Left renal pelvis (tissue), 4 donors: Measurements from ENCODE around the gene PVRIG. TPM values are rescaled to one million over a fixed set of nuclear protein-coding genes. Genes with fewer than 3 reads are reported as not detected.
"Not testable (repeated sequence)": the region's sequence is repeated elsewhere in the genome, so short reads cannot be mapped to it uniquely, and the experiment has no call there.

Experiments used
- DNase-seq, 4 donors: peaks; one replicate each; pipeline ENCODE4 v3.0.0-alpha.2; 2013; ENCODE audit warnings: low read depth in 4 of 4, low spot score in 3 of 4
- polyA plus RNA-seq, 4 donors: library from polyadenylated mRNA; unstranded; fragments of 120-200 nt; gene quantifications; one replicate each; pipeline ENCODE4 v1.2.1, GENCODE V29; 2013; ENCODE audit not compliant: insufficient read length in 4 of 4

The PVRIG gene
- polyA plus RNA-seq, 4 donors, result 3.5 to 8.5 (median 5.2) TPM

DNA sequence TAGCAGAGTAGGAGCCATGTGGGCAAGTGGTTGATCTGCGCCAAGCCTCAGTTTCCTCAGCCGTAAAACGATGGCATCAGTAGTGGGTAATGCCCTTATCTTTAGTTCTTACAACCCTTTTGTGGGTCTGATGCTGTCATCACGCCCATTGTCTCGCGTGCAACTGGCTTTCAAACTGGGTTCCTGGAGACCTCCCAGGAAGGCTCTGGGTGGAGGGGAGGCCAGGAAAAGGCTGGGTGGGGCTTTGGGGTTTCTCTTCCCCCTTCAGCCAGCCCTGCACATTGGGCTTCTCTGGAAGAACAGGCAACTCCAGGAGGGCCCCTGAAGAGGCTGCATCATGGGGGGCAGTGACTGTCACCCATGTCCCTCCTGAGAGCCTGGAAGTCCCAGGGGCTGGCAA is 5.1 kb downstream of the PVRIG start:
- not testable (repeated sequence) for DNase-seq

DNA sequence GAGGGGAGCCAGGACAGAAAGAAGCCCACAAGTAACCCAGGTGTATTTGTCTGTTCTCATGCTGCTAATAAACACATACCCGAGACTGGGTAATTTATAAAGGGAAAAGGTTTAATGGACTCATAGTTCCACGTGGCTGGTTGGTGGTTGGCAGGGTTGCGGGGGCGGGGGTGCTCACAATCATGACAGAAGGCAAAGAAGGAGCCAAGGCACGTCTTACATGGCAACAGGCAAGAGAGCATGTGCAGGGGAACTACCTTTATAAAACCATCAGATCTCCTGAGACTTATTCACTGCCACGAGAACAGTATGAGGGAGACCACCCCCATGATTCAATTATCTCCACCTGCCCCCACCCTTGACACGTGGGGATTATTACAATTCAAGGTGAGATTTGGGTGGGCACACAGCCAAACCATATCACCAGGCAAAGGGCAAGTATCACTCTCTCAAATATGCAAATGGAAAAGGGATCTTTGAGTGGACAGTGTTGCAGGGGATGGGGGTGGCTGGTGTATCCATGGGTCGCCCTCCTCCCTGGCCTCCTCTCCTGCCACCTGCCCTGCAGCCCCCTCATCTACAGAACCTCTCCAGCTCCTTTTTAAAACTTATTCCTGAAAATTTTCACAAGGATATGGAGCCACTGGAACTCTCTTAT is 15.0 kb downstream of the PVRIG start:
- DNase-seq, result not testable (repeated sequence)

DNA sequence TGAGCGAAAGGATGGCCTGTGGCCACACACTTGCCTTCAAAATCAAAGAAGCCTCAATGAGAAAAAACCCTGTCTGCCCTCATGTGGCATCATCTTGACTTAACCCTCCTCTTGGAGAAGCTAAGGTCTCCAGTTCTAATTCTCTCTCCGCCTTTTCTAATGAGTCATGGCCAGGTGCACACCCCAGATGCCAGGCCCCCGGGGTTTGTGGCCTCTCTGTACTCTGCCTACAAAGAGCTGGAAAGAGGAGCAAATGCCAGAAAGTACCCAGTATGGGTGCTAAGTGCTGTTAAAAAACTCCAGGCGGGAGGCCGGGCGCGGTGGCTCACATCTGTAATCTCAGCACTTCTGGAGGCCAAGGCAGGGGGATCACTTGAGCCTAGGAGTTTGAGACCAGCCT is 20.2 kb downstream of the PVRIG start:
- DNase-seq, result not testable (repeated sequence)

- DNase-seq, result not testable (repeated sequence)
Observed at GRCh38 chr7:100243385-100243784, 23.6 kb downstream of the PVRIG start.

- DNase-seq, result not testable (repeated sequence)
Observed at GRCh38 chr7:100244988-100245605, 25.3 kb downstream of the PVRIG start.

- DNase-seq, result not testable (repeated sequence)
Observed at GRCh38 chr7:100246121-100246864, 26.5 kb downstream of the PVRIG start.

GRCh38 chr7:100246865-100247137 is 27.1 kb downstream of the PVRIG start:
- not testable (repeated sequence) for DNase-seq

- no peak for DNase-seq
Observed at GRCh38 chr7:100247152-100247757, 27.5 kb downstream of the PVRIG start.

GRCh38 chr7:100248483-100248882 is 28.7 kb downstream of the PVRIG start:
- DNase-seq, result no peak

DNA sequence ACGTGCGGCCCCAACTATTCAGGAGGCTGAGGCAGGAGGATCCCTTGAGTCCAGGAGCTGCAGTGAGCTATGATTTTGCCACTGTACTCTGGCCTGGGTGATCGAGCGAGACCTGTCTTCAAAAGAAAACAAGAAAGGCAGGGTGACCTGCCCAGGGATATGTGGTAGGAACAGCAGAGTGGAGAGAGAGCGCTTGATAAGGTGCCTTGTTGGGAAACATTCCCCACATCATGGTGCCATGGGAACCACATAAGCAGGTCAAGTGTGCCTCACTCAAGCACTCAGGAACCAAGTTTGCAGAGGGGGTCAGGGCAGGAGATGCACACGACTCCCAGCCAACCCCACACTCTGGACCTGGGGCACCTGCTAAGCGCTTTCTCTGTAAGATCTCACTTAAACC is 37.3 kb downstream of the PVRIG start:
- no peak for DNase-seq

GRCh38 chr7:100259984-100260383 is 40.2 kb downstream of the PVRIG start:
- not testable (repeated sequence) for DNase-seq

GRCh38 chr7:100262896-100263295 is 43.1 kb downstream of the PVRIG start:
- DNase-seq, result not testable (repeated sequence)

GRCh38 chr7:100264223-100264622 is 44.5 kb downstream of the PVRIG start:
- not testable (repeated sequence) for DNase-seq

- not testable (repeated sequence) for DNase-seq
Observed at GRCh38 chr7:100264669-100265165, 45.0 kb downstream of the PVRIG start.

DNA sequence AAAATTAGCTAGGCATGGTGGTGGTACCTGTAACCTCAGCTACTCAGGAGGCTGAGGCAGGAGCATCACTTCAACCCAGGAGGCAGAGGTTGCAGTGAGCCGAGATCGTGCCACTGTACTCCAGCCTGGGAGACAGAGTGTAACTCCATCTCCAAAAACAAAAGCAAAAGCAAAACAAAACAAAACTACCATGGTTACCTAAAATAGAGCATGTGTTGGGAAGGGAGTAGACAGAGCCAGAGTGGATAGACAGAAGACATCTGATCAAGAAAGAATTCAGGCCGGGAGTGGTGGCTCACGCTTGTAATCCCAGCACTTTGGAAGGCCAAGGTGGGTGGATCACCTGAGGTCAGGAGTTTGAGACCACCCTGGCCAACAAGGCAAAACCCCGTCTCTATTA is 46.1 kb downstream of the PVRIG start:
- DNase-seq, result not testable (repeated sequence)

- DNase-seq, result no peak
Observed at GRCh38 chr7:100266576-100267354, 47.0 kb downstream of the PVRIG start.

- DNase-seq, result no peak
Observed at GRCh38 chr7:100267648-100268047, 47.9 kb downstream of the PVRIG start.

DNA sequence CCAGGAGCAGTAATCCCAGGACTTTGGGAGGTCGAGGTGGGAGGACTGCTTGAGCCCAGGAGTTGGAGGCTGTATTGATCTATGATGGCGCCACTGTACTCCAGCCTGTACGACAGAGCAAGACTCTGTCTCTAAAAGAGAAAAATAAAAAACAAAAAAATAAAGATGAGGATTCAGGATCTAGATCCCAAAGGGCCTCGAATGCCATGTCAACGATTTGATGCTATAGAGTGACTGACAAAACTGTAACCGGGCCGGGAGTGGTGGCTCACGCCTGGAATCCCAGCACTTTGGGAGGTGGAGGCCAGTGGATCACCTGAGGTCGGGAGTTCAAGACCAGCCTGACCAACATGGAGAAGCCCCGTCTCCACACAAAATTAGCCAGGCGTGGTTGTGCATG is 49.1 kb downstream of the PVRIG start:
- not testable (repeated sequence) for DNase-seq

GRCh38 chr7:100269306-100270045 is 49.7 kb downstream of the PVRIG start:
- DNase-seq, result not testable (repeated sequence)
